ENCODE results near the gene ITPK1.
"Not testable (repeated sequence)": the region's sequence is repeated elsewhere in the genome, so short reads cannot be mapped to it uniquely, and the experiment has no call there.

The ITPK1 gene

DNA sequence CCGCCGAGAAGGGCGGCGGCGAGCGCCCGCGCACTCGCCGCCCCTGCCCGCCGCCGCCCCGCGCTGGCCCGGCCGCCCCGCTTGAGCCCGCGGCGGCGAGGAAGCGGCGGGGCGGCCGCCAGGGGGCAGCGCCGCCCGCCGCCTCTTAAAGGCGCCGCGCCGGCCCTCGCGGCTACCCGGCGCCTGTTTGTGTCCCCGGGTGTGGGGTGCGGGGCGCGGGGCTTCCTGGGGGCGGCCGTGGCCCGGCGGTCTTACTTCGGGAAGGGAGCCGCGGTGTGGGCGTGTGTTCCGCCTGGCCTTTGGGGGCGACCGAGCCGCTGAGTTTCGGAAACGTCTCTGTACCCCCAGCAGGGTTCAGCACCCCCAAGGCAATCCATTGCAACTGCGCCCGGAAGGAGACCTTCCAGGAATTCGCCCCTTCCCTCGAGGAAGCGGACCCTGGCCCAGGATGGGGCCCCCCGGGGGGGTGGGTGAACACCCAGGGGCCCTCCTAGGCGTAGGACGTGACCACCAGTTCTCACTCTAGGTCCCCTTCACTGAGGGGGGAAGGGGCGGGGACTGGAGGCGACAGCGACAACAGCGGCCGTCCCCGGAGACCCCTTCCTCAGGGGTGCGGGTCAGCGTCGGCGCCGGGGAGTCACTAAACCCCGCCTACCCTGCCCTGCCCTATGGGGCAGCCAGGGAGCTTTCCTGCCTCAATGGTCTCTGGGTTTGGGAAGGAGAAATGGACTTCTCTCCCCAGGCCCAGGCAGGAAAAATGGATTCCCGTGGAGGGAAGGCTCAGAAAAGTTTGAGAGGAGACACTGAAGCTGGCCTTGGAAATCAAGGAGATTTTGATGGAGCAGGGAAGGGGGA, at the start of gene ITPK1:
Gene ITPK1 (minus strand): TSS at position 105 of the 855 bp plus-strand sequence. CDS start 762 bp downstream, outside the sequence.
- FAIRE-seq, result no peak

DNA sequence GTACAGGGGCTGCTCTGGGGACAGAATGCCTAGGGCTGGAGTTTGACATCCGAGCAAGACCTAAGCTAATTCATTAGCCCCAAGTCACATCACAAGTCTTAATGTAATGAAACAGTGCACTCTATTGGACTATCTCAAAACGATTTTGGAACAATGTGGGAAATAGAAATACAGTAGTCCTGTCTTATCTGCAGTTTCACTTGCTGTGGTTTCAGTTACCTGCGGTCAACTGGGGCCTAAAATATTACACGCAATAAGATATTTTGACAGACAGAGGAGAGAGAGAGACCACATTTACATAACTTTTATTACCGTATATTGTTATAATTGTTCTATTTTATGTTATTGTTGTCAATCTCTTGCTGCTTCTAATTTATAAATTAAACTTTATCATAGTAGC, 47.8 kb upstream of the ITPK1 start:
- FAIRE-seq, result no peak

DNA sequence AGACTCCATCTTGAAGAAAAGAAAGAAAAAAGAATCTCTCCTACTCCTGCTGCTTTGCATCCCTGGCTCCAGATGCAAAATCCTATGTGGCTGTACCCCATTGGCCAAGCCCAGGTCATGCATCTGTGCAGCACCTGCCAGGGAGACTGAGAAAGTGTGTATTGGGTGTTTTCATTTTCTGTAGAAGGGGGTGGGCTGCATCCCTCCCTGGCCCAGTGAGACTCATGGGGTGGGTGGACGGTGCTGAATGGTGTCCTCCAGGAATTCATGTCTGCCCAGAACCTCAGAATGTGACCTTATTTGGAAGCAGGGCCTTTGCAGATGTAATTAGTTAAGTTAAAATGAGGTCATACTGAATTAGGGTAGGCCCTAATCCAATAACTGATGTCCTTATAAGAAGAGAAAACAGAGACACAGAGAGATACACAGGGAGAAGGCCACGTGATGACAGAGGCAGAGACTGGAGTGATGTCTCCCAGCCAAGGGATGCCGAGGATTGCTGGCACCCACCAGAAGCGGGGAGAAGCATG, 45.8 kb upstream of the ITPK1 start:
- no peak for FAIRE-seq

DNA sequence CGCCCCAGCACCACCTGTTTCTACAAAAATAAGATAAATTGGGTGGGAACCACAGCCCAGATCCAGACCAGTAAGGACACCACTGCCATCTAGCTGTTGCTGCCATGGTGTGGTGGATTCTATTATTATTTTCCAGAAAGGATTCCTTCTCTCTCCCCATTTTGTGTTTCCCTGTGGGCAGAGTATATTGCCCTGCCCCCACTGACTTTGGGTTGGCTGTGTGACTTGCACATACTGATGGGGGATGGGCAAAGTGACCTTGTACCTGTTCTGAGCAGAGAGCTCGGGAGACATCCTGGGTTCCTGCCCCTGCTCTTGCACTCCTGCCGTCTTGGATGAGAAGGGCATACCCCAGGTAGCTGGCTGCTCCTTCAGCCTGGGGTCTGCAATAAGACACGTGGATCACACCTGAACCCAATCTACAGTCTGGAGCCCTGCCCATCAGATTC, 44.7 kb upstream of the ITPK1 start:
- FAIRE-seq, result no peak

DNA sequence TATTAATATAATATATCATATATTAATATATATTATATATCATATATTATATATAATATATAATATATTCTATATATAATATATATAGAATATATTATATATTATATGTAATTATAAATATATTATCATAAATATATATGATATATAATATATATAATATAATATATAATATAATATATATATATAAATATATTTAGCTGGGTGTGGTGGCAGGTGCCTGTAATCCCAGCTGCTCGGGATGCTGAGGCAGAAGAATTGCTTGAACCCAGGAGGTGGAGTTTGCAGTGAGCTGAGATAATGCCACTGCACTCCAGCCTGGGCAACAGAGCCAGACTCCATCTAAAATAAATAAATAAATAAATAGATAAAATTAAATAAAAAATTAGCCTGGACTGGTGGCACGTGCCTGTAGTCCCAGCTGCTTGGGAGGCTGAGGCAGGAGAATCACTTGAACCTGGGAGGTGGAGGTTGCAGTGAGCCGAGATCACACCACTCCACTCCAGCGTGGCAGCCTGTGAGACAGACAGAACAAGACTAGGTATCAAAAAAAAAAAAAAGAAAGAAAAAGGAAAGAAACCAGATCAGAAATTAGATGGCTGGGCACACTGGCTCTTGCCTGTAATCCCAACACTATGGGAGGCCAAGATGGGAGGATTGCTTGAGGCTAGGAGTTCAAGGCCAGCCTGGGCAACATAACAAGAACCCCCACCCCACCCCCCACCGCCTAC, 44.1 kb upstream of the ITPK1 start:
- not testable (repeated sequence) for FAIRE-seq

DNA sequence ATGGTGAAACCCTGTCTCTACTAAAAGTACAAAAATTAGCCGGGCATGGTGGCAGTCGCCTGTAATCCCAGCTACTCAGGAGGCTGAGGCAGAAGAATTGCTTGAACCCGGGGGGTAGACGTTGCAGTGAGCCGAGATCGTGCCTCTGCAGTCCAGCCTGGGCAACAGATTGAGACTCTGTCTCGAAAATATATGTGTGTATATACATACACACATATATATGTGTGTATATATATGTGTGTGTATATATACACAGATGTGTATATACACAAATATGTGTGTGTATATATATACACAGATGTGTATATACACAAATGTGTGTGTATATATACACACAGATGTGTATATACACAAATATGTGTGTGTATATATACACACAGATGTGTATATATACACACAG, 42.6 kb upstream of the ITPK1 start:
- not testable (repeated sequence) for FAIRE-seq

DNA sequence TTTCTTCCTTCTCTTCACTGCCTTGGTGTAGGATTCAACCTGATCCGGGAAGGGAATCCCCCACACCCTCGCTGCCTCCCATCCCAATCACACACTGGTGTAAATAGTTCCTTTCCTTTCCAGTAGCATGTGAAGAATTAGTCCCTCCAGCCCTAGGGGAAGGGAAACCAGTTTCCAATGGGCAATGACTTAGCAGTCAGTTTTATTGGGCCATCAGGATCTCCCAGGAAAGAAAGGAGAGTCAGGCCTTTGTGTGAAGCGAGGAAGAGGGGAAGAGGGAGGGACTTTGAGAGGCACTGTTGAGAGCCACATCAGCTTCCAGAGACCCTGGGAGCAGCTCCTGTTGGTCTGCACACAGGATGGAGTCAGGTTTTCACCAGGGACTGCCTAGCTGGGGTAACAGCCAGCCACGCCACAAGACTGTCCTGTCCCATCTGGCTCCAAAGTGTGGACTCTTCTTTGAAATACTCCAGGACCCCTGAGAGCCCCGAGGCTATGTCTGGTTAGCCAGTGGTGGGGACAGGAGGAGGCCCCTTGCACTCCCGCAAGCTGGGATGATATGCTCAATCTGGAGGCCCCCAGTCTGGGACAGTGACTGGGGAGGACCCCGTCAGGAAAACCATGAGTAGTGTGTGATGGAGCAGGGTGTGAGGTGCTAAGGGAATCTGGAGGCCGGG, 41.1 kb upstream of the ITPK1 start:
- no peak for FAIRE-seq

DNA sequence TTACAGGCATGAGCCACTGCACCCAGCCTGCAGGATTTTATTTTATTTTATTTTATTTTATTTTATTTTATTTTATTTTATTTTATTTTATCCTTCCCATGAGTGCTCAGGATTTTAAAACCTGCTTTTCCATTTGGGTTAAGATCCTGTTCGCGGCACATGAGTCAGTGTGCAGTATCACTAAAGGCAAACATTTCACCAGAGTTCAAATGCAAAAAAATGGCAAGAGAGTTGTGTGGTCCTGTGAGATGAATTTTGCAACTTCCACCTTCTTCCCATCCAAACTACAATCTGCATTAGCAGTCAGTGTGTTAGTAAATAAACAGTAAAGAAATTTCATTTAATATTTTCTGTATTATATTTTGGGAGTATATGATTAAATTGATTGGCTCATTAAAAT, 39.9 kb upstream of the ITPK1 start:
- no peak for FAIRE-seq

DNA sequence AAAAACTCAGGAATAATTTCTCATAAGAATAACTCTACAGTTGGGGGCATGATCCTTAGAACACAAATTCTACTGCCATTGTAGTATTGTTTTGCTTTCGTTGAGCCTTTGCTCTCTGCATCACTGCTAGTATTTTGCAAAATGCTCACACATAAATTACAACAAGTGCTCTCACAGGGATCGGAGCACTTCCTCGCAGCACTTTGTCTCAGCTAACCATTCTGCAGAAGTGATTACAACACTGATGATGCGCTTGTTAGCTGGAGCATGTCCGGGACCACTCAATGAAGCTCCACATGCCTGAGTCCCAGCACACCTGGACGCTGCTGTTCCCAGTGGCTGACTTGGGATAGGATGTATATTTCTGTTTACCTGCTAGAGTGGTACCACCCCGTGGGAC, 37.4 kb upstream of the ITPK1 start:
- FAIRE-seq, result no peak

DNA sequence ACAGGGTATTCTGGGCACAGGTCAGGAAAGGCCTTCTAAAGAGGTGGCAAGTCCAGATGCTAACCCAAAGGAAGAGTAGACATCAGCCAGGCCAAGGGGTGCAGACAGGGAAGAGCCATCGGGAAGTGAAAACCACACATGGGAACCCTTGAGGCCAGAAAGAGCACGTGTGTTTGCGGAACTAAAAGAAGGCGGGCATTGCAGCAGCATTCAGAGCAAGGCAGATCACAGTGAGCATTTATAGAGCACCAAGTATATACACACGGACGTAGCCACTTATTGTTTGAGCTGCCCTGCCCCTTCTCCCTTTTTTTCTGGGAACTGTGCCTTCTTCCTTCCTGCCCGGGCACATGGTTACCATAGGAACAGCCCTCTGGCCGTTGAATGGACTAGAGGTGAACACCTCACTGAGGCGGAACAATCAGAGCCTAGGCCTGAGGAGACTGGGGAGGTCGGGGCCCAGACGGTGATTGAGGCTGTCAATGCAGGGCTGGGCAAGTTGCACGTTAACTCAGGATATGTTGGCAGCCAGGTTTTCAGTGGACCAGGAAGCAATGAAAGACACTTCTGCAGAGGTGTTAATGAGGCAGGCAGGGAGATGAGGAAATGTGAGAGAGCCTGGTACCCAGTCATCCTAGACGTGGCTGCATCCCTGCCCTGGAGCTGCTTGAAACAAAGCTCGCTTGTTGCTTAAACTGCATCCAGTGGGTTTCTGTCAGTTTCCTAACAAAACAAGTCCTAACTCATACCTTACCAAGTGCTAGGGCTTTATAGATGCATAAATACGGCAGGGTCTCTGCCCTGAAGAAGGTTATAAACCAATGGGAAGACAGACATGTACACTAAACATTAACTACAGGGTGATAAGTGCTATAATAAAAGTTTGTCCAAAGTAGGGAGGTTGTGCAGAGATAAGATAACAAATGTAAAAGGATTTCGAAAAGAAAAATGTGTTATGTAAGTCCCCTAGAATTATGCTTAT, 34.8 kb upstream of the ITPK1 start:
- no peak for FAIRE-seq

DNA sequence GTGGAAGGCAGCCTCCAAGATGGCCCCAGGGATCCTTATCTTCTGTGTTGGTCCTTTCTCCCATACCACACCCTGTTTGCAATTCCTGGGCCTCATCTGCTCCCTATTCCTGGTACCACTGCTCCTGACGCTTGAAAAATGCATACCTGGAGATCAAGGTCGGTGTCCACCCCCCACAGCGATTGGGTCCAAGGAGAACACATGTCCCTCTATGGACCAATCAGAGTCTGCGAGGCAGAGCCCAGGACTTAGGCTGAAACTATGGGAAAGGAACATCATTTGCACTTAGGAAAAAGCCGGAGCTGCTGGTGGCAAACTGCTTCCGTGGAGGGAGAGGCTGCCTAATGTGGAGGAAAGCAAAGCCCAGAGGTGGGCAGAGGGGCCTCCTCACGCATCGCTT, 33.3 kb upstream of the ITPK1 start:
- FAIRE-seq, result no peak

DNA sequence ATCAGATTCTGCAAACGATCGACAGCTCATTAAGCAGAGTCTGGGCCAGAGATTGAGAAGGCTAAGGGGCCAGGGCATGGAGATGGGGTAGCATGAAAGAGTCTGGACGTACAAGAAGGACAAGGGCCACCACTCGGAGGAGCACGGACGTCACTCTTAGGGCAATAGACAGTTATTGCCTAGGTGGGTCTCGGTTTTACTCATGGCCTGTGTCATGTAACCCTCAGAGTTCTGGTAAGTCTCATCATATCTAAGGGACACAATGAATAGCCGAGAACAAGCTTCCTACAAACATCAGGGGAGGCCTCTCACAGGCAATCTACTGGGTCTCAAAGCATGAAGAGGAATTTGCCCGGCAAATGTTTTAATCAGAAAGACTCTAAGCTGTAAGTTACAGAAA, 30.4 kb upstream of the ITPK1 start:
- no peak for FAIRE-seq

DNA sequence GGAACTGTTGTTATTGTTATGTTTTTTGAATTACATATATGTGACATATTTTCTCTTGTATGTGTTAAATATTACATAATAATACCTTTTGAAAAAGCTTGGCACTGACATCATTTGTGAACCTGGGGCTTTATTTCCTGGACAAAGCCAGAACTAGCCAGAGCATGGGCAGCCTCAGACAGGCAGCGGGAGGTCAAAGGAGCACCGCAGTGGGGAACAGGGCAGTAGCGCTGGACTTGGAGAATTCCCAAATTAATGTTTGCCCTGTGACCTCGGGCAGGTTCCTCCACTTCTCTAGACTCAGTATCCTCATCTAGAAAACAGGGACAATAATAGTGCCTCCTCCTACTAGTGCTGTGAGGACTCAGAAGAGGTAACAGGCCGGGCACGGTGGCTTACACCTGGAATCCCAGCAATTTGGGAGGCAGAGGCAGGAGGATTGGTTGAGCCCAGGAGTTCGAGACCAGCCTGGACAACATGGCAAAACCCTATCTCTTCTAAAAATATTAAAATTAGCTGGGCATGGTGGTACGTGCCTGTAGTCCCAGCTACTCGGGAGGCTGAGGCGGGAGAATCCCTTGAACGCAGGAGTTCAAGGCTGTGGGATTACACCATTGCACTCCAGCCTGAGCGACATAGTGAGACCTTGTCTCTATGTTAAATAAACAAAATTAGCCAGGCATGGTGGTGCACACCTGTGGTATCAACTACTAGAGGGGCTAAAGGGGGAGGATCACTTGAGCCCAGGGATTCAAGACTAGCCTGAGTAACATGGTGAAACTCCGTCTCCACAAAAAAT, 27.3 kb upstream of the ITPK1 start:
- FAIRE-seq, result no peak

DNA sequence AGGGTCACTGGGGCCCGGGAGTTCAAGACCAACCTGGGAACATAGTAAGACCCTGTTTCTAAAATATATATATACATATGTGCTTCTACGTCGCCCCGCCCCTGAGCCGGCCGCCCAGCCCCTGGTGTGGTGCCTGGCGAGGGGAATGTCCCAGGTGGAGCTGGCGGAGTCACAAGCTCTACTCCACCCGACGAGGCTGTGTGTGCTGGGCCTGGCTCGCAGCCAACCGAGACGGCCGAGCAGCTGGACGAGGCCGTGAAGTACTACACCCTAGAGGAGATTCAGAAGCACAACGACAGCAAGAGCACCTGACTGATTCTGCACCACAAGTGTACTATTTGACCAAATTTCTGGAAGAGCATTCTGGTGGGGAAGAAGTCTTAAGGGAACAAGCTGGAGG, 22.1 kb upstream of the ITPK1 start:
- FAIRE-seq, result no peak

DNA sequence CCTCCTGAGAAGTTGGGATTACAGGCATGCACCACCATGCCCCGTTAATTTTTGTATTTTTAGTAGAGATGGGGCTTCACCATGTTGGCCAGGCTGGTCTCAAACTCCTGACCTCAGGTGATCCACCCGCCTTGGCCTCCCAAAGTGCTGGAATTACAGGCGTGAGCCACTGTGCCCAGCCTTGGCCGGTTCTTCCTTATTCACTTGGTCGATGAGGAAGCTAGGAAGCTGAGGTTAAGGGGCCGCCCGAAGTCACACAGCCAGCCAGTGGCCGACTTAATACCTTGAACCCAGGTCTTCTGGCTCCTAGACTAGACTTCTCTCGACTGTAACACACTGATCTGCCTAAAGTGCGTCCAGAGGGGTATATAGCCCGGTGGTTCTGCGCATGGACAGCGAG, 20.8 kb upstream of the ITPK1 start:
- FAIRE-seq, result not testable (repeated sequence)

DNA sequence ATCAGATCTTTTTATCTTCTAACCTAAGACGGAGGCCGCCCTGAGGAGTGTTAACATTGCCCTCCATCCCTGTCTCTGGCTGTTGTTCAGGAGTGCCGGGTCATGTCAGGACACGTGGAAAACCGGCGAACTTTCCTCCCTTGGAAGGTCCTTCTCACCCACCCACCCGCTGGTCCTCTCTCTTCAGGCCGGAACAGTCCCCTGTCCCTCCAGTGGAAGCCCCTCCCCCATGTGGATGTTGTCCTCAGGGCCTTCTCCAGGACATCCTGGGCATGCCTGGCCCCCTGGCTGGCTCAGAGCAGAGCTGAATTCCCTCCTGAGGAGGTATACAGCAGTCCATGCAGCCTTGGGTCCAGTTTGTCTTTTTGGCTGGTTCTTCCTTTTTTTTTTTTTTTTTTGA, 20.3 kb upstream of the ITPK1 start:
- FAIRE-seq, result no peak

DNA sequence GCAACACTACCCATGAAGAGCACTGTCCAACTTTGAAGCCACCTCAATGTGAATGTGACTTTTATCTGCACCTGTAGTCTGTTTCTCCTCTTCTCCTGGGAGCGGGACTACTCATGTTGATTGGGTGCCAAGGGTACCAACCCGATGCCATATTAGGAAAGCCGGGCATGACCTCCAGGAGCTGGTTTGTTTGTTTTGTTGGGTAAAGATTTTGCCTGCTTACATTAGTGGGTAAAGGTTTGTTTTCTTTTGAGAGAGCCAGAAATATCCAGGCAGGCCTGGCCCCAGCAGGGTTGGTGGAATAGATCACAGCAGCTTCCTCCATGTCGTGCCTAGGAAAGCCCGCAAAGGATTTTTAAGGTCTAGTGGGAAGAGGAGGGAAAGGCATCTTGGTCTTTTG, 19.7 kb upstream of the ITPK1 start:
- FAIRE-seq, result no peak

DNA sequence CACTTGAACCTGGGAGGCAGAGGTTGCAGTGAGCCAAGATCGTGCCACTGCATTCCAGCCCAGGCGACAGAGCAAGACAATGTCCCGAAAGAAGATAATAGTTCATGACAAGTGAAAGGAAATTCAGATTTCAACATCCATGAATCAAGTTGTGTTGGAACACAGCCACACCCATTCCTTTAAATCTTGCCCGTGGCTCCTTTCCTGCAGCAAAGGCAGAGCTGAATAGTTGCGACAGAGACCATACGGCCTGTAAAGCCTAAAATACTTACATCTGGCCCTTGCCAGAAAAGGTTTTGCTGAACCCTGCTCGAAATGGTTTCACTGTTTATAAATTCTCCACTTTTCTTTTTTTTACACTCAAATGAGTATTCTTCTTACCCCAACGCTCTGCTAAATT, 17.7 kb upstream of the ITPK1 start:
- FAIRE-seq, result no peak

DNA sequence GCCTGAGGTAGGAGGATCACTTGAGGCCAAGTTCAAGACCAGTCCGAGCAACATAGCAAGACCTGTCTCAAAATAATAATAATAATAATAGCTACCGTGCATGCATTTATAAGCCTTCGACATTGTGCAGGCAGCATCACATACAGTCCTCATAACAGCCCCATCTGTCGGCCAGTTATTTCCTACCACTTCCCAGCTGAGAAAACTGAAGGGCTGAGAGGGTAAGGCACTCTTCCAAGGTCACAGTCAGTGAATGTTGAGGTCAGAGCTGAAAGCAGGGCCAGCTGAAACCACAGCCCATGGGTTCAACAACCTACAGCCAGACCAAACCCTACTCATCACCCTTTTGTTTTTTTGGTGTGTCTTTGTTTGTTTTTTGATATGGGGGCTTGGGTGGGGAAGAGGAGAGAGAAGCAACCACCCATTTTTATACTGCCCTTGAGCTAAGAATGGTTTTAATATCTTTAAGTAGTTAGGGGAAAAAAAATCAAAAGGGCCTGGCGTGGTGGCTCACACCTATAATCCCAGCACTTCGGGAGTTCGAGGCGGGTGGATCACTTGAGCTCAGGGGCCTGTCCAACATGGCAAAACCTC, 16.8 kb upstream of the ITPK1 start:
- no peak for FAIRE-seq

DNA sequence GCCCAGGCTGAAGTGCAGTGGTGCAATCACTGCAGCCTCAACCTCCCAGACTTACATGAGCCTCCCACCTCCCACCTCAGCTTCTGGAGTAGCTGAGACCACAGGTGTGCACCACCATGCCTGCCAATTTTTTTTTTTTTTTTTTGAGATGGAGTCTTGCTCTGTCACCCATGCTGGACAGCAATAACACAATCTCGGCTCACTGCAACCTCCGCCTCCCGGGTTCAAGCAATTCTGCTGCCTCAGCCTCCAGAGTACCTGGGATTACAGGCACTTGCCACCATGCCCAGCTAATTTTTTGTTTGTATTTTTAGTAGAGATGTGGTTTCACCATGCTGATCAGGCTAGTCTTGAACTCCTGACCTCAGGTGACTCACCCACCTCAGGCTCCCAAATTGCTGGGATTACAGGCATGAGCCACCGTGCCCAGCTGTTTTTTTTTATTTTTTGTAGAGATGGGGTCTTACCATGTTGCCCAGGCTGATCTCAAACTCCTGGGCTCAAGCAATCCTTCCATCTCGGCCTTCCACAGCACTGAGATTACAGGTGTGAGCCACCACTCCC, 15.6 kb upstream of the ITPK1 start:
- not testable (repeated sequence) for FAIRE-seq

All from endometrium (tissue), 2 donors.